ENCODE data around the gene SP5.
A peak's percentile ranks its signal among the peaks of the same experiment; 100 is the strongest.

The SP5 gene

GRCh38 chr2:170715932-170716777 lies 1.0 kb downstream of the SP5 start:
- DNase-seq (ENCODE audit: low read depth) = no peak
- no peak overlapping the region for H3K4me3 ChIP-seq (ENCODE audit: low read length)
- no peak for TF ChIP-seq CTCF (conservative IDR thresholded peaks at IDR 0.05; ENCODE audit: low read length)

GRCh38 chr2:170716851-170717598 lies 1.9 kb downstream of the SP5 start:
- DNase-seq (ENCODE audit: low read depth) = peak; percentile 31
- H3K4me3 ChIP-seq (ENCODE audit: low read length) = no peak overlapping the region

GRCh38 chr2:170717599-170717963 lies 2.4 kb downstream of the SP5 start:
- H3K4me3 ChIP-seq (ENCODE audit: low read length) = no peak overlapping the region
- DNase-seq (ENCODE audit: low read depth) = no peak
- TF ChIP-seq CTCF (conservative IDR thresholded peaks at IDR 0.05; ENCODE audit: low read length) = no peak

More at GRCh38 chr2:170716851-170717598, 1.9 kb downstream of the SP5 start:
- TF ChIP-seq CTCF (conservative IDR thresholded peaks at IDR 0.05; ENCODE audit: low read length) = peak; percentile 30

GRCh38 chr2:170717991-170718589 lies 3.0 kb downstream of the SP5 start:
- no peak overlapping the region for H3K4me3 ChIP-seq (ENCODE audit: low read length)
- no peak for DNase-seq (ENCODE audit: low read depth)
- no peak for TF ChIP-seq CTCF (conservative IDR thresholded peaks at IDR 0.05; ENCODE audit: low read length)

- no peak for TF ChIP-seq CTCF (conservative IDR thresholded peaks at IDR 0.05; ENCODE audit: low read length)
These were observed 4.7 kb downstream of the SP5 start for GRCh38 chr2:170719810-170720209.

GRCh38 chr2:170721678-170722077 lies 6.5 kb downstream of the SP5 start:
- TF ChIP-seq CTCF (conservative IDR thresholded peaks at IDR 0.05; ENCODE audit: low read length) = no peak
- DNase-seq (ENCODE audit: low read depth) = no peak
- H3K4me3 ChIP-seq (ENCODE audit: low read length) = no peak overlapping the region

More at GRCh38 chr2:170719810-170720209, 4.7 kb downstream of the SP5 start:
- DNase-seq (ENCODE audit: low read depth) = no peak
- no peak overlapping the region for H3K4me3 ChIP-seq (ENCODE audit: low read length)

Measured in AG10803 (cell line).